Liver (tissue), 3 donors: ENCODE results near the gene PIP5KL1.

Experiments used
- CTCF ChIP-seq: fragments of 150-350 bp; IDR thresholded peaks from 2 replicates; pipeline ENCODE4 v1.5.1; 2017; ENCODE audit warnings: improper control_type of control experiment, low read depth, low read length; ENCODE audit not compliant: missing input control
- EGR1 ChIP-seq, 2 donors: IDR thresholded peaks; 2 replicates each; pipeline ENCODE4 v1.6.1; 2016 to 2018; ENCODE audit warnings: antibody characterized with exemption in 2 of 2, low read depth in 2 of 2
- FOXA1 ChIP-seq: IDR thresholded peaks from 2 replicates; pipeline ENCODE4 v1.6.1; 2016; ENCODE audit warnings: antibody characterized with exemption
- GABPA ChIP-seq, 2 donors: IDR thresholded peaks in 1 of 2; conservative IDR thresholded peaks in 1 of 2; 2 replicates each; pipeline ENCODE4 v1.6.1; 2016; ENCODE audit warnings: antibody characterized with exemption in 2 of 2, mild to moderate bottlenecking in 1 of 2, moderate library complexity in 1 of 2
- TAF1 ChIP-seq: conservative IDR thresholded peaks from 2 replicates; pipeline ENCODE4 v1.6.1; 2016; ENCODE audit warnings: antibody characterized with exemption, mild to moderate bottlenecking
- donor health status: healthy.
- donor health status: healthy.

- no peak for TF ChIP-seq FOXA1
- TF ChIP-seq GABPA (IDR thresholded peaks at IDR 0.05 in 1 of 2, conservative IDR thresholded peaks at IDR 0.05 in 1 of 2) = no peak
- no peak for TF ChIP-seq EGR1 (IDR thresholded peaks at IDR 0.05; ENCODE audit: low read depth in 2 of 2)
- TF ChIP-seq CTCF = no peak
- TF ChIP-seq TAF1 = no peak
Observed at GRCh38 chr9:127927201-127927987, 3.2 kb downstream of the PIP5KL1 start.
